Epithelial cell of esophagus (primary cell): ENCODE data around the gene MEIS3.

ENCODE experiments used
- DNase-seq: peaks from one replicate; pipeline ENCODE4 v3.0.0; 2010; ENCODE audit warnings: low read depth
- H3K4me3 ChIP-seq: 2 replicates; pipeline ENCODE4 v1.5.1; 2011; ENCODE audit warnings: mild to moderate bottlenecking, low read length, control low read depth
- TF ChIP-seq, protein P1 (sequence below): IDR thresholded peaks from 2 replicates; pipeline ENCODE4 v1.5.1; 2011; ENCODE audit warnings: low read depth, mild to moderate bottlenecking, low read length, control low read depth, inconsistent platforms; ENCODE audit not compliant: insufficient read depth; ENCODE audit errors: missing control alignments

The MEIS3 gene

DNA sequence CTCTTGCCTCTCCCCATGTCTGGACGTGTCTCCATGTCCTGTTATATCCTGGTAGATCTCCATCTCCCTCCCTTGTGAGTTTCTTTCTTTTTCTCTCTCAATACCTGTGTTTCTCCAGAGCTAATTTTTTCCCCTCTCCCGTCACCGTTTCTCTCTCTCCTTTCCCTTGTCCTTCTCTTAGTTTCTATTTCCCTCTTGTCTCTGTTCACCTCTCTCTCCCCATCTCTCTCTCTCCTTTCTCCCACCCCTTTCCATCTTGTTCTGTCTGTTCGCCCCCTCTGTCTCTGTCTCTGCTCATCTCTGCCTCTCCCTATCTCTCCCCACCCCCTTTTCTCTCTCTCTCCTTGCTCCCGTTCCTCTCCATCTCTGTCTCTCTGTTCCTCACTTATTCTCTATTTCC lies 39.3 kb upstream of the MEIS3 start:
- no peak overlapping the region for H3K4me3 ChIP-seq
- no peak for DNase-seq
- TF ChIP-seq, protein P1, sequence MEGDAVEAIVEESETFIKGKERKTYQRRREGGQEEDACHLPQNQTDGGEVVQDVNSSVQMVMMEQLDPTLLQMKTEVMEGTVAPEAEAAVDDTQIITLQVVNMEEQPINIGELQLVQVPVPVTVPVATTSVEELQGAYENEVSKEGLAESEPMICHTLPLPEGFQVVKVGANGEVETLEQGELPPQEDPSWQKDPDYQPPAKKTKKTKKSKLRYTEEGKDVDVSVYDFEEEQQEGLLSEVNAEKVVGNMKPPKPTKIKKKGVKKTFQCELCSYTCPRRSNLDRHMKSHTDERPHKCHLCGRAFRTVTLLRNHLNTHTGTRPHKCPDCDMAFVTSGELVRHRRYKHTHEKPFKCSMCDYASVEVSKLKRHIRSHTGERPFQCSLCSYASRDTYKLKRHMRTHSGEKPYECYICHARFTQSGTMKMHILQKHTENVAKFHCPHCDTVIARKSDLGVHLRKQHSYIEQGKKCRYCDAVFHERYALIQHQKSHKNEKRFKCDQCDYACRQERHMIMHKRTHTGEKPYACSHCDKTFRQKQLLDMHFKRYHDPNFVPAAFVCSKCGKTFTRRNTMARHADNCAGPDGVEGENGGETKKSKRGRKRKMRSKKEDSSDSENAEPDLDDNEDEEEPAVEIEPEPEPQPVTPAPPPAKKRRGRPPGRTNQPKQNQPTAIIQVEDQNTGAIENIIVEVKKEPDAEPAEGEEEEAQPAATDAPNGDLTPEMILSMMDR = no peak

DNA sequence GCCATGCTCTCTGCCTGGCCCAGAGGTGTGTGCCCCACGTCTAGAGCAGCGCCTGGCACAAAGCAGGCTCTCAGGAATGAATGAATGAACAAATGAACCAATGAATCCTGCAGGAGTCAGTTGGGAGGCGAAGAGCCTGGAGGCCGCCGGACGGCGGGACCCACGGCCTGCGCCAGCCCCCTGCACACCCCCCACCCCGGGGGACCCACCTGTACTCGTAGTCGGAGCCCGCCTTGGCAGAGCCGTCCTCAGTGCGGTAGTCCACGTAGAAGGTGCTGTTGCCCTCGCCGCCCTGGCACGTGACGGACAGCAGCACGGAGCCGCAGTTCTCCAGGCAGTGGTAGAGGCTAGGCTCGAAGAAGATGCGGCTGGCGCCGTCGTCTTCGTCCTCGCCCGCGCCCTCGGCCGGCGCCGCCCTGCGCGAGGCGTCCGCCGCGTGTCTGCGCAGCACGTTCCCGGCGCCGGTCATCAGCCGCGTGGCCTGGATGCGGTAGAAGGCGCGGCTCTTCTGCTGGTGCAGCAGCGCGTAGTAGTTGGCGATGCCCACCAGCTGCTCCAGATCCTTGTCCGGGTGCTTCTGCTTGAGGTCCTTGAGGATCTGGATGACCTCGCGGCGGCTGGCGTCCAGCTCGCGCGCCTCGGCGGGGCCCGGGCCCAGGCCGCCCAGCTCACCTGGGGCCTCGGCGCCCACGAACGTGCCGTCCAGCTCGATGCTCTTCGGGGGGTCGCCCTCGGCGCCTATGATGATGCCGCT lies 37.6 kb upstream of the MEIS3 start:
- no peak overlapping the region for H3K4me3 ChIP-seq
- TF ChIP-seq, protein P1 = no peak
- no peak for DNase-seq

DNA sequence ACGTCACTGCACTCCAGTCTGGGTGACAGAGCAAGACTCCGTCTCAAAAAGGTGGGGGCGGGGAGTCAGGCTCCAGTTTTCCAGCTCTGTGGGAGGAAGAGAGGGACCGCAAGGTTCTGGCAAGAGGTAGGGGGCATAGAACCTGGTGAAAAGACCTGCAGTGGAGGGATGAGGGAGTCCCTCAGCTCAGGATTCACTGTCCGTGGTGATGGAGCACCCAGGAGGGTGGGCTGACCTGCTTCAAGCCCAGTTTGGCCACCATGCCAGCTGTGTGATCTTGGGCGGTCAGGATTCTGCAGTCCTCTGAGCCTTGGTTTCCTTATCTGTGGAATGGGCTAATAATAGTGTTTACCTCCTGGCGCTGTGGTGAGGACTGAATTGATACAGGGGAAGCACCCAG lies 31.2 kb upstream of the MEIS3 start:
- no peak for DNase-seq
- TF ChIP-seq, protein P1 = no peak

GRCh38 chr19:47448360-47448727 lies 29.0 kb upstream of the MEIS3 start:
- DNase-seq = no peak
- H3K4me3 ChIP-seq = no peak overlapping the region
- TF ChIP-seq, protein P1 = no peak

More for the DNA sequence above, 31.2 kb upstream of the MEIS3 start:
- H3K4me3 ChIP-seq = no peak overlapping the region

GRCh38 chr19:47447470-47448359 lies 28.4 kb upstream of the MEIS3 start:
- TF ChIP-seq, protein P1 = no peak
- no peak overlapping the region for H3K4me3 ChIP-seq
- DNase-seq = peak; percentile 77

GRCh38 chr19:47446534-47447469 lies 27.5 kb upstream of the MEIS3 start:
- peak; percentile 74 for DNase-seq
- TF ChIP-seq, protein P1 = no peak
- no peak overlapping the region for H3K4me3 ChIP-seq
